ENCODE data around the gene TVP23C. TPM values are rescaled to one million over a fixed set of nuclear protein-coding genes. Genes with fewer than 3 reads are reported as not detected.

Gene TVP23C
- total and polyA plus RNA-seq, 2 experiments from 2014 or later: 15.3 to 40.7 TPM

DNA sequence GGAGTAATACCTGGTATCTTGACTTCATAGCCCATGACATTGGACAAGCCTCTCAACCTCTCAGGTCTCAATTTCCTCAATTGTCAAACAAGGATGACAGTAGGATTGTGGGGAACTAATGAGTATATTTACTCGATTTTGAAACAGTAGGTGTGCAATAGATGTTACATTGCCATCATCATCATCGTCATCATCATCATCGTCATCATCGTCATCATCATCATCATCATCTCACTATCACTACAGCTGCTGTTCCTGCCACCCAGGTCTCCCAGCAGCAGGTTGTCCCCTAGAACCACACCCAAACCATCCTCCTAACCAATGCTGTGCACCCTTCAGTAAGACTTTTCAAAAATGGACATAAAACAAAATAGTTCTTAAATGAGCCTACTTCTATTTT is 71.1 kb downstream of the TVP23C start:
- no peaks in the 10 kb centered on the region for H3K36me3 ChIP-seq (replicated peaks; ENCODE audit: insufficient read depth, low read depth)
- H3K4me3 ChIP-seq: no peak overlapping the region
- TF ChIP-seq, protein P1, sequence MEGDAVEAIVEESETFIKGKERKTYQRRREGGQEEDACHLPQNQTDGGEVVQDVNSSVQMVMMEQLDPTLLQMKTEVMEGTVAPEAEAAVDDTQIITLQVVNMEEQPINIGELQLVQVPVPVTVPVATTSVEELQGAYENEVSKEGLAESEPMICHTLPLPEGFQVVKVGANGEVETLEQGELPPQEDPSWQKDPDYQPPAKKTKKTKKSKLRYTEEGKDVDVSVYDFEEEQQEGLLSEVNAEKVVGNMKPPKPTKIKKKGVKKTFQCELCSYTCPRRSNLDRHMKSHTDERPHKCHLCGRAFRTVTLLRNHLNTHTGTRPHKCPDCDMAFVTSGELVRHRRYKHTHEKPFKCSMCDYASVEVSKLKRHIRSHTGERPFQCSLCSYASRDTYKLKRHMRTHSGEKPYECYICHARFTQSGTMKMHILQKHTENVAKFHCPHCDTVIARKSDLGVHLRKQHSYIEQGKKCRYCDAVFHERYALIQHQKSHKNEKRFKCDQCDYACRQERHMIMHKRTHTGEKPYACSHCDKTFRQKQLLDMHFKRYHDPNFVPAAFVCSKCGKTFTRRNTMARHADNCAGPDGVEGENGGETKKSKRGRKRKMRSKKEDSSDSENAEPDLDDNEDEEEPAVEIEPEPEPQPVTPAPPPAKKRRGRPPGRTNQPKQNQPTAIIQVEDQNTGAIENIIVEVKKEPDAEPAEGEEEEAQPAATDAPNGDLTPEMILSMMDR (IDR thresholded peaks at IDR 0.05; ENCODE audit: poor library complexity): no peak
- no peak for TF ChIP-seq EZH2phosphoT487 (IDR thresholded peaks at IDR 0.05; ENCODE audit: low read depth, severe bottlenecking, unreplicated experiment)
- H3K4me1 ChIP-seq (ENCODE audit: insufficient read depth): peaks cover 8% of the 10 kb centered on the region
- no peaks in the 10 kb centered on the region for H3K9me3 ChIP-seq (ENCODE audit: low read depth)
- no peaks in the 10 kb centered on the region for H4K20me1 ChIP-seq (ENCODE audit: insufficient read depth, poor library complexity, severe bottlenecking)
- no peaks in the 10 kb centered on the region for H3K27me3 ChIP-seq
- H3K4me2 ChIP-seq: no peak overlapping the region
- DNase-seq (ENCODE audit: low spot score): no peak
- no peak overlapping the region for H2AFZ ChIP-seq
- no peaks in the 10 kb centered on the region for H3K9me2 ChIP-seq (replicated peaks; ENCODE audit: insufficient read depth)
- H3K79me2 ChIP-seq: no peaks in the 10 kb centered on the region
- 96% methylated on average over 4 of the region's 4 CpGs for WGBS (ENCODE audit: low lambda C conversion rate, missing lambda C conversion rate)
- peak overlapping the region; percentile 83 for H3K27ac ChIP-seq

DNA sequence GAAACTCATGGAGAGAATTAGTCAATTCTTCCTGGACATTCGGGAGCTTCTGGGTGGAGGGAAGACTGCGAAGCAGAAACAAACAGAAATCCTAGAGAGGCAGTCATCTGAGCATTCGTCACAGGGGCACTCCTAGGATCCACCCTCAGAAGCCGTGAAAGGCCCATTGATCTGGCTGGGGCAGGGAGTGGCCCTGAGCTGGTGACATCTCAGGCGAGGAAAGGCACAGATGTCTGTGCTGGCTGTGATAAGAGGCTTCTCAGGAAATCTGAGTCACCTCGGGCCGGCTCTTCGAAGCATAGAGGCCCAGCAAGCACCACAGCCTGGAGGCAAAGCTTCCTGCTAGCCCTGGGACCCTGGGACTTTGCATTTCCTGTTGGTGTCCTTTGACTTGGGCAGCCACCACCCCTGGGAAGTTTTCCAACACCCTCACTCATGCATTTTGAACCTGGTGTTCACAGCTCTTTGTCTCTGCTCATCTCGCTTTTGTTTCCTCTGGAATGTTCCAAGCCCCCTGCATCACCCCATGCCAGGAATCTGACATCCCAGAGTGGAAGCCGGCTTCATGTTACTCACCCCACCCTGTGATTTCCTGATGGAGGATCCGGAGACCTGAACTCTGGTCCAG is 72.5 kb downstream of the TVP23C start:
- Histone ChIP-seq H2AFZ (no peak overlapping the region), H4K20me1 (ENCODE audit: insufficient read depth, poor library complexity, severe bottlenecking) (no peaks in the 10 kb centered on the region), H3K4me1 (ENCODE audit: insufficient read depth) (peaks cover 8% of the 10 kb centered on the region), H3K27me3 (no peaks in the 10 kb centered on the region), H3K9me2 (replicated peaks; ENCODE audit: insufficient read depth) (no peaks in the 10 kb centered on the region), H3K4me2 (no peak overlapping the region), H3K79me2 (no peaks in the 10 kb centered on the region), H3K27ac (peak overlapping the region; percentile 83), H3K9me3 (ENCODE audit: low read depth) (no peaks in the 10 kb centered on the region), H3K4me3 (no peak overlapping the region), H3K36me3 (replicated peaks; ENCODE audit: insufficient read depth, low read depth) (no peaks in the 10 kb centered on the region)
- WGBS (ENCODE audit: low lambda C conversion rate, missing lambda C conversion rate): 58% methylated on average over 11 of the region's 11 CpGs
- TF ChIP-seq, protein P1 (IDR thresholded peaks at IDR 0.05; ENCODE audit: poor library complexity): no peak
- TF ChIP-seq EZH2 (IDR thresholded peaks at IDR 0.05; ENCODE audit: borderline replicate concordance) (no peak), EZH2phosphoT487 (IDR thresholded peaks at IDR 0.05; ENCODE audit: low read depth, severe bottlenecking, unreplicated experiment) (no peak)
- peak; percentile 78 for DNase-seq (ENCODE audit: low spot score)

DNA sequence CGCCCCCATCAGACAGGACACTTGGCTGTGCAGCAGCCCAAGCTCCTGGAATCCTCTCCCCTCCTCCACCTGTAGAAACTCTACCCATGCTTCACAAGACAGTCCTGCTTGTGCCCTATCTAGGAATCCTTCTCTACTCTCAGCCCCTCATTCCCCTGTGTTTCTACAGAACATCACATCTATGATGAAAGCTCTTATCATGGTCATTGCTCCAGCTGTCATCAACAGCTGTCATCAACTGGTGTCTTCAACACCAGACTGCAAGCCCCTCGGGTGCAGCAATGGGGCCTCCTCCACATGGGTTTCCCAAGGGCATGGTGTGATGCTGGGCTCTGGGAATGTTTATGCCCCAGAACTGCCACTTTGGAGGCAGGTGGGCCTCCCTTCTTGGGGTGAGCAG is 74.7 kb downstream of the TVP23C start:
- 82% methylated on average over 2 of the region's 2 CpGs for WGBS (ENCODE audit: low lambda C conversion rate, missing lambda C conversion rate)
- Histone ChIP-seq H3K36me3 (replicated peaks; ENCODE audit: insufficient read depth, low read depth) (no peaks in the 10 kb centered on the region), H3K27me3 (no peaks in the 10 kb centered on the region), H3K4me3 (no peak overlapping the region), H3K79me2 (no peaks in the 10 kb centered on the region), H2AFZ (no peak overlapping the region), H3K4me2 (no peak overlapping the region), H4K20me1 (ENCODE audit: insufficient read depth, poor library complexity, severe bottlenecking) (no peaks in the 10 kb centered on the region), H3K4me1 (ENCODE audit: insufficient read depth) (peaks cover 8% of the 10 kb centered on the region), H3K9me3 (ENCODE audit: low read depth) (no peaks in the 10 kb centered on the region), H3K27ac (no peak overlapping the region), H3K9me2 (replicated peaks; ENCODE audit: insufficient read depth) (no peaks in the 10 kb centered on the region)
- no peak for TF ChIP-seq EZH2 (IDR thresholded peaks at IDR 0.05; ENCODE audit: borderline replicate concordance)
- TF ChIP-seq EZH2phosphoT487 (IDR thresholded peaks at IDR 0.05; ENCODE audit: low read depth, severe bottlenecking, unreplicated experiment): no peak
- TF ChIP-seq, protein P1 (IDR thresholded peaks at IDR 0.05; ENCODE audit: poor library complexity): no peak
- no peak for DNase-seq (ENCODE audit: low spot score)
